Testis (tissue), 2 donors: ENCODE measurements around the gene CFAP43.

ENCODE experiments used
- CTCF ChIP-seq, 3 experiments: fragments of 450-650 bp in 2 of 3; fragments of 200-600 bp in 1 of 3; sonication (generic) in 1 of 3; IDR thresholded peaks; one replicate each; pipeline ENCODE4 v1.5.1; 2016 to 2019; ENCODE audit warnings: antibody characterized with exemption in 3 of 3, mild to moderate bottlenecking in 2 of 3, moderate library complexity in 1 of 3
- POLR2A ChIP-seq: fragments of 450-650 bp; IDR thresholded peaks from one replicate; pipeline ENCODE4 v1.6.1; 2017; ENCODE audit warnings: antibody characterized with exemption, mild to moderate bottlenecking, moderate library complexity

GRCh38 chr10:104258209-104258608 is 26.0 kb upstream of the CFAP43 start:
- TF ChIP-seq POLR2A (no peak), CTCF (IDR thresholded peaks at IDR 0.05) (no peak)
